GM18870 (cell line): ENCODE measurements around the gene TBCD.

ENCODE experiments used
- ATAC-seq: cut with Tn5 transposase; IDR thresholded peaks from one replicate; pipeline ENCODE4 v1.9.1; 2021; ENCODE audit warnings: moderate library complexity; ENCODE audit not compliant: unreplicated experiment

TBCD gene

DNA sequence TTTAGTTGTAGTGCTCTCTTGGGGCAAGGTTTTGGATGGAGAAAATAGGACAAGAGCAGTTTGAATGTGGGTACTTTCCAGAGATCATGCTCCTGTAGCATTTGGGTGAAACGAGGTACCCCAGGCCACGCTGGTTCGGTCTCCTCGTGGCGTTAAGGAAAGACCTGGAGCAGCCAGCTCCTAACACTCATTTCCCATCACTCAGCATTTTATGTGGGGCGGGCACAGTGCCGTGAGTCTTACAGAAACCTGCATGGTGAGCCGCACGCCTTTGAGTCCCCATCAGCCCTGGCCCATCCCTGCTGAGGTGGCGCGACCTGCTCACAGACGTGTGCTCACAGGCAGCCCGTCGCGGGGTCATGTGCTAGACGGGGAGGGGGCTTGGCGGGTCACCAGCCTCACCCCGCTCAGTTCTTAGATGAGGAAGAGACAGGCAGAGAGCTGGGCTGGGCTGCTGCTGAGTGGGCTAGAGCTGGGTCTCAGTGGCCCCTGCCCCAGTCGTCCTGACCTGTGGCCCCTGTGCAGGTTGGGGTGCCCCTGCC lies 37.3 kb downstream of the TBCD start:
- no peak for ATAC-seq

DNA sequence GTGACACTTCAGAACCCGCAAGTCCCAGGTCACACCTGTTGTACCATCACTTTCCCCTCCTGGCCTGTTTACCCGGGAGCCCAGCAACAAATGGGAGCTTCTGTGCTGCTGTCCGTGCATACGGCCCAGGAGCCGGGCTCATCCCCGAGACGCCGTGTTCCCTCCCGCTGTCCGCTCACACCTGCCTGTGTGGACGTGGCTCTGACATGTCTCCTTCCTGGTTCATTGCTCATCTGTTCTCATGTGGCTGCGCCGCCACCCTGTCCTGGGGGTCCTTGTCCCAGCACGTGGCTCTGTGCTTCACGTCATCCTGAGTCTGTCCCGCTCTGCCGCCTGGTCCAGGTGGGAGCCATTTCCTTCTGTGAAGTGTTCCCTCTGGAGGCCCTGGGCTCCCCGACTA lies 37.9 kb downstream of the TBCD start:
- no peak for ATAC-seq

DNA sequence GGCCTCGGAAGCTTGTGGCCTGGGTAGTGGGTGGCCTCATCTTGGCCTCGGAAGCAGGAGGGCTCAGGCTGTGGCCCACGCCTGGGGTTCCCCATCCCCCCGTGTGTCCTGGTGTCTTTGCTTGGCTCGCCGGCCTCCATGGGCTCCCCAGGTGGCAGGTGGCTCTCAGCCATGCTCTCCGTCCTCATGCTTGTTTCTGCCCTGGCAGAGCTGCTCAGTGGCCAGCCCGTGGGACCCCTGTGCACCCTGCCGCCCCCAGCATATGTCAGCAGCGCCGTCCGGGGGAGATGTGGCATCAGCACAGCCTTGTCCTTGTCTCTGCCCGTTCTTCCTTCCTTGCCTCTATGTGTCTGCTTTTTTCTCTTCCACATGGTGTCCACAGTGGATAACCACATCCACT lies 38.5 kb downstream of the TBCD start:
- no peak for ATAC-seq

DNA sequence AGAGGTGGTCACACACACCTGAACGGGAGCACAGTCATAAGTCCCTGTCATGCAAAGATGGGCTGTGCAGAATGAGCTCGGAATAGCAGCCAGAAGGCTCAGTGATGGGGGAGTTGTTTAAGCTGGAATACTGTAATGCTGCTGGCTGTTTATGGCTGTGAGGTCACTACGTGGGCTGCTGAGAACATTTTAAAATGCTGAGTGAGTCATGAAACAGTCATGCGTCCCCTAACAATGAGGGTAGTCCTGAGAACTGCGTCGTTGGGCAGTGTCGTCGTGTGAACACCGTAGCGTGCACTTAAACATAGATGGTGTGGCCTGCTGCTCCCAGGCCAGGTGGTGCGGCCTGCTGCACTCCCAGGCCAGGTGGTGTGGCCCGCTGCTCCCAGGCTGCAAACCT lies 39.7 kb downstream of the TBCD start:
- no peak for ATAC-seq

DNA sequence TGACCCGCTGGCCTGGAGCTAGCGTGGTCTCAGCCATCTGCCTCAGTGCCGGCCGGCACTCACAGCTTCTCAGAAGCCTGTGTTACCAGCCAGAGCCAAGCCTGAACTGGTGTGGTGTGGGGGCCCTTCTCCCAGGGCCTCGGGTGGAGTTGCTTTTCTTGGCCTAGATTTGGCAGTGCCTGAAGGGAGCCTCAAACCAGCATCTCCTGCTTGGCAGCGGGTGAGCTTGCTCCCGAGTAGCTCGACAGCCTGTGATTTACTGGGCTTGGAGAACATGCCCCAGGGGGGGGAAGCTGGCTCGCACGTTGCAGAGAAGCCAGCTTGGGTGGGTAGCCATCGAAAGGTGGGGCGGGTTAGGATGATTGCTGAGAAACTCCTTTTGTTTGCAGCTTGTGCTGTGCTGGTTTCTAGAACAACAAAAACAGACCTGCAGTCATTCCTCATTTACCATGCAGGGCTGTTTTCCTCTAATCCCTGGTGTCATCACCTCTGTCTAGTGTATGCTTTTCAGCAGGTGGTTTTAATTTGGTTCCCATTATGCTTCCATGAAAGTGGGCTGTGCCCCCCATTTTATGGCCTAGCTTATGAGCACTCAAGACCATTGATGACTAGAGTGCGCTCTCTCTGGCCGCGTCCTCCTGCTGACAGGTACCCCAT lies 42.2 kb downstream of the TBCD start:
- no peak for ATAC-seq

DNA sequence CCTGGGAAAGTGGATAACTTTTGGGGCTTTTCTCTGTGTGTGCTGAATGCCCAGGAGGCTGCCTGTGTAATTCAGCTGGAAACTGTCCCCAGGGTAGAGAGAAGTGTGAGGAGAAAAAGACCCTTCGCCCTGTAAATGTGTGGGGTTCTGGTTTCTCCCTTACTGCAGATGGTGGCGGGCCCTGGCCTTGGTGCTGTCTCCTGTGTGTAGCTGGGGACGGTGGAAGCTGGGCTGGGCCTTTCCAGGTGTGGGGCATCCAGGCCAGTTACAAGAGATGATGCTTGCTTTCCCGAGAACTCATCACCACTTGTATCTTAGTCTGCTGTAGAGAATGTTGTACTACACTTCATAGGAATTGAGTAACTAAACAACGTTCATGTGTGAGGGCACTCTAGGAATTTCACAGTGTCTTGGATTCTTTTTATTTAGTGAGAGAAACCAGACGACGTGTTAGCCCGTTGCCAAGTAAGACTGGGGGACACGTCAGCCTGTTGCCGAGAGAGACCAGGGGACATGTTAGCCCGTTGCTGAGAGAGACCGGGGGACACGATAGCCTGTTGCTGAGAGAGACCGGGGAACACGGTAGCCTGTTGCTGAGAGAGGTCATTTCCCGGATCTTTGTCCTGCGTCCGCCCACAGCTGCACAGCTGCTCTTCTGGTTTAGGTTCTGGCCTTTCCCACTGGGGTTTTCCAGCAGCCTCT lies 43.1 kb downstream of the TBCD start:
- ATAC-seq: no peak

DNA sequence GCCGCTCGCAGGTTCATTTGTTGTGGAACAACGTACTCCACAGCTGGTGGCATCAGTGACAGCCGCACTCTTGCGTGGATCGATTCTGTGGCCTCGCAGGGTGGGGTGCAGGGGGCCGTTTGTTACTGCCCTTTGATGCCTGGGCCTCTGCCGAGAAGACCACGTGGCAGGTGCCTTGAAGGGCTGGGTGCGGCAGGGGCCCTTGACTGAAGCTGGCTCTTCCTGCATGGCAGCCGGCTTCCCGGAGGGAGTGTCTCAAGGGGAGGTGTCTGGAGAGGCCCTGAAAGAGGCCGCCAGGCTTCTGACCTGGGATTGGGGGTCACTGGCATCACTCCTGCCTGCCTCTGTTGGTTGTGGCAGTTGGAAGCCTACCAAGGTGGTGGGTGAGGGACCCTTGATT lies 43.8 kb downstream of the TBCD start:
- no peak for ATAC-seq

DNA sequence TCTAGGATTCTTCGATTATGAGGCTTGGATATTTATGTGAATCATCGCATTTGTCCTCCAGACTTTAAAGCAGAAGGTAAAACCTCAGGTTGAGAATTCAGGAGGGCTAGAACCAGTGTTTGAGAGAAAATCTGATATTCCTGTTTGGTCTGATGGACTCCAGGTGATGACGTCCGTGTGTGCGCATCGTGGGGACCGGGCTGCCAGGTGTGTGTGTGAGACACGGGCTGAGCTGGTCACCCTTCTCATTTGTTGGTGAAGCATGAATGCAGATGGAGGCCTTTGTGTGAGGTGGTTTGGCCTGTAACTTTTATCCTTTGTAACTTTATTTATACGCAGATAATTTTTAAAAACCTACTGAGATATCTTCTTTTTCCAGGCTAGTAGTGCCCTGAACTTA lies 45.2 kb downstream of the TBCD start:
- ATAC-seq: no peak

DNA sequence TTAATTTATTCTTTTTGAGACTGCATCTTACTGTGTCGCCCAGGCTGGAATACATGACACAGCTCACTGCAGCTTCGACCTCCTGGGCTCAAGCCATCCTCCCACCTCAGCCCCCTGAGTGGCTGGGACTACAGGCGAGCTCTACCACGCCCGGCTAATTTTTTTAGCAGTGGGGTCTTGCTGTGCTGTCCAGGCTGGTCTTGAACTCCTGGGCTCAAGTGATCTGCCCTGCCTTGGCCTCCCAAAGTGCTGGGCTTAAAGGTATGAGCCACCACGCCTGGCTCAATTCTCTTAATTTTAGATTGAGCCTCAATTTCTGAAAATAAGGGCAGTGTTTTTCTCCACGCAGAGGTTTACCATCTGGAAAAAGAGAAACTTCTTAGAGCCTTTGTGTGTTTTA lies 46.9 kb downstream of the TBCD start:
- no peak for ATAC-seq

DNA sequence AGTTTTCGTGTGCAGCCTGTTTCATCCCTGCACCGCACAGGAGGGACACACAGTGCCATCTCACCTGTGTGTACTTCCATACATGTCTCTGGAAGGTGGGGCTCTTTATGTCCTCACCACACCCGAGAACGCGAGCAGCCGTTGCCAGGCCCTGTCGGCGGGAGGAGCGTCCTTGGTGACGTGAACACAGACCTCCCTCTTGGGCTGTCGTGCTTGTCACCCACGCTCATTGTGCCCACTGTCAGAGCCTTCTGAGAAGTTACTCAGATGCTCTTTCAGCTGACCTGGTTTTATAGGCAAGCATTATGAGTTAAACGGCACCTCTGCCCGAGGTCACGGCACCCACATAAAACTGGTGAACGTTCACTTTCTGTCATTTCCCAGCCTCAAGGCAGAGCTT lies 47.7 kb downstream of the TBCD start:
- ATAC-seq: no peak

DNA sequence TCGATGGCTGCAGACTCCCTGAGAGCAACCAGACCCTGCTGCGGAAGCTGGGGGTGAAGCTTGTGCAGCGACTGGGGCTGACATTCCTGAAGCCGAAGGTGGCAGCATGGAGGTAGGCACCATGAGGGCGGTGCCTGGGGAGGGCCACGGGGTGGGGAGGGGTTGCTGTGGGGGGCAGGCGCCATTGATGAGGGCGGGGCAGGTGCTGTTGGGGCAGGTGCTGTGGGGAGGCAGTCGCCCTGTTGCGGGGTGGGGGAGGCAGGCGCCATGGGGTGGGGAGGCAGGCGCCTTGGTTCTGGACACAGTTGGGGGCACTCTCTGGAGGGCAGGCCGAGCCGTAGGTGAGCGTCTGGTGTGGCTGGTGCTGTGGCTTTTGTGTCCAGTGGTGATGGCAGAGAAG lies 49.0 kb downstream of the TBCD start:
- no peak for ATAC-seq

DNA sequence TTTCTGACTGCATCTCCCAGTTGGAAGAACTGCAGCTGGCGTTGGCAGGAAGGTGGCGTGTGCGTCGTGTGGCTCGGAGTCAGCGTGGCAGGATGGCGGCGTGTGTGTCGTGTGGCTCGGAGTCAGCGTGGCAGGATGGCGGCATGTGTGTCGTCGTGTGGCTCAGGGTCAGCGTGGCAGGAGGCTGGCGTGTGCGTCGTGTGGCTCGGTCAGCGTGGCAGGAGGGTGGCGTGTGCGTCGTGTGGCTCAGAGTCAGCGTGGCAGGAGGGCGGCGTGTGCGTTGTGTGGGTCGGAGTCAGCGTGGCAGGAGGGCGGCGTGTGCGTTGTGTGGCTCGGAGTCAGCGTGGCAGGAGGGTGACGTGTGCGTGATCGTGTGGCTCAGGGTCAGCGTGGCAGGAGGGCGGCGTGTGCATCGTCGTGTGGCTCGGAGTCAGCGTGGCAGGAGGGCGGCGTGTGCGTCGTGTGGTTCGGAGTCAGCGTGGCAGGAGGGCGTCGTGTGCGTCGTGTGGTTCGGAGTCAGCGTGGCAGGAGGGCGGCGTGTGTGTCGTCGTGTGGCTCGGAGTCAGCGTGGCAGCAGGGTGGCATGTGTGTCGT lies 49.6 kb downstream of the TBCD start:
- no peak for ATAC-seq

DNA sequence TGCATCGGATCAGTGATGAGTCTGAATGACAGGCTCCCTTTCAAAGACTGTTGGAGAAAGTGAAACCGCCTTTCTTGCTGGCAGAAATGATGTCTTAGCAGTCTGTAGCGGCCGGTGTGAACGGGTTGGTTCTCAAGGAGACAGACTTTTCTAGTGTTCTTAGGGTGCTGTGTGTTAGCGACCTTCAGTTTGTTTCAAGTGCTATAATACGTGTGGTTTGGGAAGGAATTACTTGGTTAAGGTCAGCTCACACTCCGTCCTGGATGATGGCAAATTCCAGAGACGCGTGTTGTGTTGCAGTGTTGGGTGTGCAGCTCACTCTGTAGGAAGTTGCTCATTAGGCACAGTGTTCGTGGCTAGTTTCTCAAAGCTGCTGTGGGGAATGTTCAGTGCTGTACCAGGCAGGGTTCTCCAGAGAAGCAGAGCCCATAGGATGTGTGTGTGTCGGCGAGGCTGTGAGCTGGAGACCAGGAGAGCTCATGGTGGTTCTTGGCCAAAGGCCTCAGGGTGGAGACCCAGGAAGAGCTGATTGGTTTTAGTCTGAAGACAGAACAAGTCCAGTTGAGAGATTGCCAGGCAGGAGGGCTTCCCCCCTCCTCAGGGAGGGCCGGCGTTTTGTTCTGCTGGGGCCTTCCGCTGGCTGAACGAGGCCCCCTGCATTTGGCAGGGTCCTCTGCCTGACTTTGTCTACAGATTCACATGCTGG lies 50.4 kb downstream of the TBCD start:
- no peak for ATAC-seq

DNA sequence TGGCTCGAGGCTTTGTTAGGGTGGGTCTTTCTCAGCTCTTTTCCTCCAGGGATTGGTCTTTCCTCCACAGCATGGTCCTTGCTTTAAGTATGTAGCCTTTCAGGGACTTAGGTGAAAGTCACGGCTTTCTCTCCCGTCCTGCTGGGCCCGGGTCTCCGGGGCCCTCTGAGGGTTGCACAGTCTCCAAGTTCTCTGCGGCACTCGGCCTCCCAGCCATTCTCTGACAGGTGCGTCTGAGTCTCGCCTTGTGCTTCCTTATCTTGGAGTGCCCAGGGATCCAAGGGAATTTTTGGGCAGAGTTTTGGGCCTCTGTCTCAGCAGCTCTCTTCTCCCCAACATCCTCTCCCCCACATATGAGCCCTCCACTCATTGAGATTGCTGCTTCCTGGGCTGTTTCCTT lies 51.3 kb downstream of the TBCD start:
- ATAC-seq: no peak

DNA sequence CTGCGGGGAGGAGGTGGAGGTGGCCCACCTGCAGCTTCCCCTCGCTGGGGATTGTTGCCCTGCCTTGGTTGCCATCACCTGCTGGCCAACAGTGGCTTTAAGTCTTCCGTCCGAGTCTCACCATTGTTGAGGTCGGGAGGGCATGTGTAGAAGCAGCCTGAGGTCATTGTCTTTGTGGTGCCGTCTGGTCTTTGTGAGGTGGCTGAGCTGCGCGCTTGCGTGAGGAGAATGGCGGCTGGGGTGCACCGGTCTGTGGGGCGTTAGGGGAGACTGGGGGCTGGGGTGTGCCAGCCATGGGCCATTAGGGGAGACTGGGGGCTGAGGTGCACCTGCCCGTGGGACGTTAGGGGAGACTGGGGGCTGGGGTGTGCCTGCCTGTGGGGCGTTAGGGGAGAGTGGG lies 51.7 kb downstream of the TBCD start:
- ATAC-seq: no peak

DNA sequence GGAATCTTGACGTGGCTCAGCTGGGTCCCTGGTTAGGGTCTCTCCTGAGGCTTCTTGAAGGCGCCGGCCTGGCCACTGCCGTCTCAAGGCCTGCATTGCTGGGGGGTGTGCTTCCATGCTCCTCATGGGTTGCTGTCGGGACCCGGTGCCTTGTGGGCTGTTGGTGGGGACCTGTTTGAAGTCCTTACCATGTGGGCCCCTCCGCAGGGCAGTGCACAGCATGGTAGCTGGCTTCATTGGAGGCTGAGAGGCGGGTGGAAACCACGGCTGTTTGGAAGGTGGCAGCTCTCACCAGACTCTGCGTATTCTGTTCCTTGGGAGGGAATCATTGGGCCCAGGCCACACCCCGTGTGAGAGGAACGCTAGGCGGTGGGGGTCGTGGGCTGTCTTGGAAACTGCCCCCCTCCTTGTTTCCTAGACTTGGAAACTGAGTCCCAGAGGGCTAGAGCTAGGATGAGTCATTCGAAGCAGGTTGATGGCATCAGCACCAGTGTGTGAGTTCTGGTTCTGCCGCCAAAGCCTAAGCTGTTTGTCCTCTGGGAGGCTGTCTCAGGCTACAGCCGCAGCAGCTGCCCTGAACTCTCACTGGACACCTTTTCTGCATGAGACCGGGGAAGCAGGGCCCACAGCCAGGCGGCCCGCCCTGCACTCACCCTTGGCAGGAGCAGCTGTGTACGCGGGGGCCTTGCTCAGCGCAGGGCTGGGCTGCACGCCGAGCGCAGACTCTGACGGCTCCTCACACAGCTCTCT lies 52.8 kb downstream of the TBCD start:
- ATAC-seq: no peak

DNA sequence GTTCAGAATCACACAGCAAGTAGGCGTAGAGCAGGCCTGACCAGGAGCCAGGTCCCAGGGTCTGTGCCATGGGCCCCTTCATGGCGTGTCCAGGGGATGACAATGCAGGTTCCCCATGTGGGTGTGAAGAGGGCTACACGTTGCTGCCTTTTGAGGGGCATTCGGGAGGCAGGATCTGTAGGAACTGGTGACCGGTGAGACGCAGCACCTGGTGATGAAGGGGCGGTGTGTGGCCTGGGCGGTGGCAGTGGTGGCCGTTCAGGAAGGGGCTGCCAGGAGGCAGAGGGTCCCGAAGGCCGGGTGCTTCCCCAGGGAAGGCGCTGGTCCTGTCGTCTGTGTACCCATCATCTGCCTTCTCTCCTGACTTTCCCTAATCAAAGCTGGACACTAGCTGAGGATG lies 53.4 kb downstream of the TBCD start:
- no peak for ATAC-seq

DNA sequence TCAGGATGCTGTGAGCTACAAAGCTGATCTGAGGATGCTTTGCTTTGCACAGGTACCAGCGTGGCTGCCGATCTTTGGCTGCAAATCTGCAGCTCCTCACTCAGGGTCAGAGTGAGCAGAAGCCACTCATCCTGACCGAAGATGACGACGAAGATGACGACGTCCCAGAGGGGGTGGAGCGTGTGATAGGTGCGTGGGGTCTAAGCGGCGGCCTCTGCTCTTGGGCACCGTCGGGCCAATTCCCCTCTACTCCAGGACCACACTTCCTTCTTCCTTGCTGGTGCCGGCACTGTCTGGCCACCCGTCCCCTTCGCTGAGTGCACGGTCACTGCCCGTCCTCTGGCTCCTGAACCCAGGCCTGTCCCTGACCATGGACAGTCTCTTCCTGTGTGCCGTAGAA lies 54.0 kb downstream of the TBCD start:
- no peak for ATAC-seq

DNA sequence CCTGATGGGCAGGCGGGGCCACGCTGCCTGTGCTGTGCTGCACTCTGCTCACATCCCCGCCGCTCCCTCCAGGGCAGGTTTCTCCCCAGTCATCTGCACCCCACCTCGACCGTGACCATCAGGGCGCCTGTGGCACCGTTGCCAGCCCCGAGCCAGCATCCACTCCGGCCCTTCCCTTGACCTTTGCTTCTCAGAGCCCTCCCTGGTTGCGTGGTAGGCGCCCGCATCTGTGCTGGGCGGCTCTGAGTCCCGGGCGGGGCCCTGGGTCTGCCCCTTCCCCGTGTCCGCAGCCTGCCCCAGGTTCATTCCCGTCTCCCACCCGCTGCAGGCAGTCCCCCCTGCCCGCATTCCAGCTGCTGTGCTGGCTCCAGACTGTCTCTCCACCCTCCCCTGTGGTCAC lies 54.8 kb downstream of the TBCD start:
- ATAC-seq: no peak

DNA sequence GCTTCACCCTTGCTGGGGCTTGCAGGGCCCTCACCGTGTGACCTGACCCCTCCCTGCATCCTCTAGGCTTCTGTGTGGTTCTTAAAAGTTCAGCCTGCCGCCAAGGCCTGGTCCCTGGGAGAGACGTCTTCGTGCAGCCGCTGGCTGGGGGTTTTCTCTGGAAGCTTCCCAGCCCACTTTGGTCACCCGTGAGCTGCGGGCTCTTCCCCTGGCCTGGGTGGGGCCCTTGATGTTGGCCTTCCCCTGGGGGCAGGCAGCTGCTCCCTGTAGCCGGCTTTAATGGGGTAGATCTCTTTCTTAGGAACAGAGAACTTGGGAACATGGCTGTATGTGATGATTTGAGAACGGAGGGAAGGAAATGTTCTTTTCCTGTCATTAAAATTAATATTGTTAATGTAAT lies 55.2 kb downstream of the TBCD start:
- ATAC-seq: no peak

DNA sequence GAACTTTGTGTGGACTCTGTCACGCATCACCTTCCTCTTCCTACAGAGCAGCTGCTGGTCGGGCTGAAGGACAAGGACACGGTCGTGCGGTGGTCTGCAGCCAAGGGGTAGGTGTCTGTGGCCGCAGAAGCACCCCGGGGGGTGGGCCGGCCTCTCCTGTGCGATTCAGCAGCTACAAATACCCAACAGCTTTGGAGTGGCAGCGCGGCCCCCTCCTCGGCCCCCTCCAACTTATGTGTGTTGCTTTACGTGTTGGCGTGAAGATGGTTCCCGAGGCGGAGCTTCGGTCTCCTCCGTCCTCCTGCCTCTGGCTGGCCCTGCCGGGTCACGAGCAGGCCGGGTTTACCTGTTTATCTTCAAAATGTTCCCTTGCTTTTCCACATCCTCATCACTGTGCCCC lies 55.7 kb downstream of the TBCD start:
- ATAC-seq: no peak
